Heart left ventricle (tissue), 16 donors: ENCODE measurements around the gene HS3ST3A1. TPM values are rescaled to one million over a fixed set of nuclear protein-coding genes. Genes with fewer than 3 reads are reported as not detected.

Experiments
- ATAC-seq, 4 donors: fragments of 200-7000 bp; cut with Tn5 transposase; one replicate each; pipeline ENCODE4 v1.9.1; 2020 to 2022; ENCODE audit warnings: moderate library complexity in 4 of 4, mild to moderate bottlenecking in 3 of 4, moderate number of reproducible peaks in 1 of 4
- DNase-seq, 5 donors: peaks; one replicate each; pipeline ENCODE4 v3.0.0-alpha.2; 2020
- H3K27ac ChIP-seq, 12 donors: fragments of 200-600 bp; sonication (generic) in 4 of 12; one replicate each; pipeline versions ENCODE4 v1.5.0 to v1.8.0; 2016 to 2022; ENCODE audit warnings: mild to moderate bottlenecking in 2 of 12
- H3K27me3 ChIP-seq, 9 donors: fragments of 200-600 bp; sonication (generic) in 2 of 9; one replicate each; pipeline versions ENCODE4 v1.5.1 to v1.8.0; 2016 to 2022; ENCODE audit warnings: mild to moderate bottlenecking in 3 of 9
- H3K36me3 ChIP-seq, 9 donors: fragments of 200-600 bp; sonication (generic) in 2 of 9; one replicate each; pipeline versions ENCODE4 v1.5.0 to v1.8.0; 2018 to 2022; ENCODE audit warnings: mild to moderate bottlenecking in 2 of 9
- H3K4me1 ChIP-seq, 12 donors: fragments of 200-600 bp; sonication (generic) in 4 of 12; one replicate each; pipeline versions ENCODE4 v1.5.0 to v1.8.0; 2016 to 2022; ENCODE audit warnings: mild to moderate bottlenecking in 3 of 12
- H3K4me3 ChIP-seq, 12 donors: fragments of 200-600 bp; sonication (generic) in 4 of 12; one replicate each; pipeline versions ENCODE4 v1.5.0 to v1.8.0; 2017 to 2022; ENCODE audit warnings: mild to moderate bottlenecking in 9 of 12, moderate library complexity in 4 of 12
- H3K9me3 ChIP-seq, 12 donors: fragments of 200-600 bp; sonication (generic) in 4 of 12; one replicate each; pipeline versions ENCODE4 v1.5.0 to v1.8.0; 2016 to 2022; ENCODE audit warnings: mild to moderate bottlenecking in 1 of 12
- POLR2A ChIP-seq, 2 donors: fragments of 450-650 bp; IDR thresholded peaks; one replicate each; pipeline ENCODE4 v1.6.1; 2017; ENCODE audit warnings: antibody characterized with exemption in 2 of 2, mild to moderate bottlenecking in 2 of 2, moderate library complexity in 2 of 2
- WGBS, 4 donors: extraction: QIAGEN DNeasy Blood & Tissue Kit in 2 of 4; methylation state at CpG; one replicate each; pipeline versions ENCODE4 v1.1.5 to v1.1.7; 2013 to 2018; 5-methylcytosine and 5-hydroxymethylcytosine counted together
- intact Hi-C, 10 donors: fragments of 100-400 bp; cut with DNase I; formaldehyde crosslinking; loops; one replicate each; pipeline versions ENCODE4 v1.11.1 to v1.14.2; 2022
- polyA plus RNA-seq, 2 donors: library from polyadenylated mRNA; stranded (reverse); fragments of 200-250 nt; gene quantifications; one replicate each; pipeline ENCODE4 v1.2.3, GENCODE V29; 2013
- total RNA-seq, 9 donors: library from RNA; depleted of rRNA in 2 of 9; stranded (reverse); fragments of >200 nt in 2 of 9; fragmentation: NEBNext Ultra II Directional in 3 of 9; extraction: Animal tissue kit (Norgen Biotek cat#: 25700) in 3 of 9; gene quantifications; one replicate each; pipeline versions ENCODE4 v1.1.0 to v1.2.4, GENCODE V29; 2016 to 2023
- TF ChIP-seq, protein P1 (sequence below), 12 donors: fragments of 200-600 bp; sonication (generic) in 4 of 12; IDR thresholded peaks; one replicate each; pipeline versions ENCODE4 v1.5.0 to v1.8.0; 2018 to 2022; ENCODE audit warnings: antibody characterized with exemption in 12 of 12, mild to moderate bottlenecking in 5 of 12
- donor health status: ischemic (EF 13 %, LVEDD 7.1; RV severe dilation, severe dysfunction).
- donor health status: healthy with polysubstance abuse.
- donor health status: DM: no; HTN: yes; CAD: no.
- donor health status: DM: no; HTN: no; CAD: no.
- donor health status: ischemic (EF 25% LVEDD 6.9; RV normal size, moderate dysfunction).
- donor health status: ischemic (EF 25% LVEDD 5.7; RV mildly dilated, moderate dysfunction).
- donor health status: healthy.
- donor health status: DM: yes; HTN: yes; CAD: no.
- donor health status: ischemic (EF 35%, LVEDD 5.7; RV mildly dilated, moderate dysfunction).
- donor health status: nonischemic (EF 11% LVEDD 7.7; RV severe dilation, severe dysfunction).
- donor health status: DM: yes; HTN: yes; CAD: no.
- donor health status: PGD.
- donor health status: ischemic (EF 29% LVEDD 5.4; RV normal size, mild dysfunction).
- donor health status: nonischemic (EF 23%, LVEDD 6.1; RV moderate dilation, normal function).

Gene HS3ST3A1
- total and polyA plus RNA-seq, 11 donors = 0.08 to 5.7 (median 1.8) TPM

GRCh38 chr17:13477180-13477611 is 124.5 kb downstream of the HS3ST3A1 start:
- peaks cover 0 to 4% (median 0%) of the 10 kb centered on the region in 12 donors for H3K4me1 ChIP-seq
- TF ChIP-seq, protein P1, sequence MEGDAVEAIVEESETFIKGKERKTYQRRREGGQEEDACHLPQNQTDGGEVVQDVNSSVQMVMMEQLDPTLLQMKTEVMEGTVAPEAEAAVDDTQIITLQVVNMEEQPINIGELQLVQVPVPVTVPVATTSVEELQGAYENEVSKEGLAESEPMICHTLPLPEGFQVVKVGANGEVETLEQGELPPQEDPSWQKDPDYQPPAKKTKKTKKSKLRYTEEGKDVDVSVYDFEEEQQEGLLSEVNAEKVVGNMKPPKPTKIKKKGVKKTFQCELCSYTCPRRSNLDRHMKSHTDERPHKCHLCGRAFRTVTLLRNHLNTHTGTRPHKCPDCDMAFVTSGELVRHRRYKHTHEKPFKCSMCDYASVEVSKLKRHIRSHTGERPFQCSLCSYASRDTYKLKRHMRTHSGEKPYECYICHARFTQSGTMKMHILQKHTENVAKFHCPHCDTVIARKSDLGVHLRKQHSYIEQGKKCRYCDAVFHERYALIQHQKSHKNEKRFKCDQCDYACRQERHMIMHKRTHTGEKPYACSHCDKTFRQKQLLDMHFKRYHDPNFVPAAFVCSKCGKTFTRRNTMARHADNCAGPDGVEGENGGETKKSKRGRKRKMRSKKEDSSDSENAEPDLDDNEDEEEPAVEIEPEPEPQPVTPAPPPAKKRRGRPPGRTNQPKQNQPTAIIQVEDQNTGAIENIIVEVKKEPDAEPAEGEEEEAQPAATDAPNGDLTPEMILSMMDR (IDR thresholded peaks at IDR 0.05) = no peak
- no peak for TF ChIP-seq POLR2A (IDR thresholded peaks at IDR 0.05)
- H3K4me3 ChIP-seq = no peak overlapping the region
- ATAC-seq (no peak), DNase-seq (no peak)
- H3K36me3 ChIP-seq = no peaks in the 10 kb centered on the region
- peaks cover 0 to 25% (median 15%) of the 10 kb centered on the region in 12 donors for H3K9me3 ChIP-seq
- intact Hi-C loops = no loop called here
- H3K27me3 ChIP-seq = no peaks in the 10 kb centered on the region
- no peak overlapping the region for H3K27ac ChIP-seq

DNA sequence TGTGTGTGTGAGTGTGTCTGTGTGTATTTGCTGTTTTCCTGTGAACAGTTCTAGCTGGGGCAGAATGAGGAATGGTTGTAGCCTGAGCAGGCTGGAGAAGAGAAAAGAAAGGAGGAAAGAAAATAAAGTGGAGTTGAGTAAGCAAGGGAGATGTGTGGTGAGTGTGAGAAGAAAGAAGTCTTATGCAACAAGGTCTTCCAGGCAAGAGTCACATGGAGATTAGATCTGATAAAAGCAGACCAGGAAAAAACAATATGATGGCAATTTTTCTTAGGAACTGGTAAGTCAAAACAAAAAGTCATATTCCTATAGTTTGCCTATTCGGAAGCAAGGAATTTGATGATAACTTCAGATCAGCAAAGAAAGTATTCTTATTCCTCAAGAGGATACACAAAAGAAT is 125.0 kb downstream of the HS3ST3A1 start:
- TF ChIP-seq POLR2A (IDR thresholded peaks at IDR 0.05) = no peak
- TF ChIP-seq, protein P1 (IDR thresholded peaks at IDR 0.05) = no peak
- 87 to 92% (median 88%) methylated on average over 1 of the region's 1 CpG for WGBS, 4 donors
- peaks cover 0 to 21% (median 15%) of the 10 kb centered on the region in 12 donors for H3K9me3 ChIP-seq
- intact Hi-C loops = no loop called here
- no peaks in the 10 kb centered on the region for H3K36me3 ChIP-seq
- H3K27me3 ChIP-seq = no peaks in the 10 kb centered on the region
- H3K4me3 ChIP-seq = no peak overlapping the region
- ATAC-seq = no peak
- H3K27ac ChIP-seq = no peak overlapping the region
- no peak for DNase-seq
- H3K4me1 ChIP-seq = peaks cover 0 to 4% (median 0%) of the 10 kb centered on the region in 12 donors

- H3K27me3 ChIP-seq = no peaks in the 10 kb centered on the region
- no peaks in the 10 kb centered on the region for H3K36me3 ChIP-seq
- intact Hi-C loops = no loop called here
- no peak overlapping the region for H3K27ac ChIP-seq
- peaks cover 0 to 4% (median 0%) of the 10 kb centered on the region in 12 donors for H3K4me1 ChIP-seq
- TF ChIP-seq POLR2A (IDR thresholded peaks at IDR 0.05) = no peak
- TF ChIP-seq, protein P1 (IDR thresholded peaks at IDR 0.05) = no peak
- H3K9me3 ChIP-seq = peaks cover 0 to 12% (median 7%) of the 10 kb centered on the region in 12 donors
- no peak for DNase-seq
- ATAC-seq = no peak
- WGBS, 4 donors = 84 to 88% (median 85%) methylated on average over 2 of the region's 2 CpGs
- no peak overlapping the region for H3K4me3 ChIP-seq
Measured at GRCh38 chr17:13475574-13476223, 126.0 kb downstream of the HS3ST3A1 start.

DNA sequence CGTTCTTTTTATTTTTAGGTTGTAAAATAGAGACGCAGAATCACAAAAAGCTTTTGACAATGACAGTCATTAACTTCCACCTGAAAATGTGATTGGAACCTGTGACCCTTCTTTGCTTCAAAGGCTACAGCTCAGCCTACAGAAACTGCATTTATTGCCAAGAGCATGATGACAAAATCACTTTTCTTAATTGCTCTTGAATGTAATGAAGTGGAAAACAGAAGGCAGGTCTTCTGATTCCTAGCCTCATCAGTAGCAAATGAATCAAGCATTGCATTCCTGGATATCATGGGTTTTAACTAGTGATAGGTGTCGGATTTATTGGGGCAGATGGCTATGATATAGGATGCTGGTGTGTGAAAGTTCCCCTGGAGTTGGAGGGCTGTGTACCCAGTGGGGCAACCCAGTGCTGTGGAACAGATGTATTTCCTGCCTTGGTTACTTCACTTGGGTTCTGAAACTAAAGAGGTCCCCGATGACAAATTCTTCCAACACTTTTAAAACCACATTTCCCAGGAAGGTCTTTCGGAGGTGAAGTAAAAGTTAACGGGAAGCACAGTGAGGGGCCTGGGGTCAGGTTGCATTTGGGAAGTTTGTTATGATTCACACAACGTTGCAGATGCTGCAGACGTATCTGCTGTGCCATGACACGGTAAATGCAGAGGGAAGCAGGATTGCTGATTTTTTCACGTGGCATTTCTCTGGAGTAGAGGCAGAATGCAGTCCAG is 127.5 kb downstream of the HS3ST3A1 start:
- TF ChIP-seq, protein P1 (IDR thresholded peaks at IDR 0.05) = no peak
- no peak for TF ChIP-seq POLR2A (IDR thresholded peaks at IDR 0.05)
- Histone ChIP-seq H3K27ac (no peak overlapping the region), H3K27me3 (no peaks in the 10 kb centered on the region), H3K4me3 (no peak overlapping the region), H3K9me3 (no peaks in the 10 kb centered on the region), H3K36me3 (no peaks in the 10 kb centered on the region), H3K4me1 (peaks cover 0 to 4% (median 0%) of the 10 kb centered on the region in 12 donors)
- WGBS, 4 donors = 62 to 77% (median 67%) methylated on average over 10 of the region's 10 CpGs
- ATAC-seq = no peak
- intact Hi-C loops = no loop called here
- no peak for DNase-seq
